Astrocyte (in vitro differentiated cells and primary cell): Measurements from ENCODE around the gene CHAD. TPM values are rescaled to one million over a fixed set of nuclear protein-coding genes. Genes with fewer than 3 reads are reported as not detected.

ENCODE experiments used
- DNase-seq: peaks from one replicate; pipeline ENCODE4 v3.0.0-alpha.2; 2010; ENCODE audit warnings: low read depth
- FAIRE-seq: peaks from 2 replicates; lab custom pipeline; 2011; peaks lifted over from hg19 to GRCh38; lab: Jason Lieb, UNC
- H2AFZ ChIP-seq: 2 replicates; pipeline ENCODE4 v1.6.0; 2012; ENCODE audit warnings: low read depth, low read length, inconsistent platforms
- H3K27ac ChIP-seq: 2 replicates; pipeline ENCODE4 v1.5.1; 2011; ENCODE audit warnings: low read depth, low read length, inconsistent platforms
- H3K27me3 ChIP-seq: 2 replicates; pipeline ENCODE4 v1.6.0; 2011; ENCODE audit warnings: low read length, inconsistent platforms; ENCODE audit not compliant: insufficient read depth
- H3K36me3 ChIP-seq: 2 replicates; pipeline ENCODE4 v1.5.1; 2011; ENCODE audit warnings: low read length, inconsistent platforms; ENCODE audit not compliant: insufficient read depth
- H3K4me1 ChIP-seq: 2 replicates; pipeline ENCODE4 v1.5.1; 2011; ENCODE audit warnings: low read length, inconsistent platforms; ENCODE audit not compliant: insufficient read depth
- H3K4me2 ChIP-seq: 2 replicates; pipeline ENCODE4 v1.6.0; 2012; ENCODE audit warnings: low read length, inconsistent platforms
- H3K4me3 ChIP-seq: 2 replicates; pipeline ENCODE4 v1.5.1; 2011; ENCODE audit warnings: low read depth, mild to moderate bottlenecking, low read length, inconsistent platforms; ENCODE audit not compliant: insufficient read depth
- H3K79me2 ChIP-seq: 2 replicates; pipeline ENCODE4 v1.6.0; 2012; ENCODE audit warnings: mild to moderate bottlenecking, low read length, inconsistent platforms; ENCODE audit not compliant: insufficient read depth
- H3K9ac ChIP-seq: 2 replicates; pipeline ENCODE4 v1.6.0; 2012; ENCODE audit warnings: mild to moderate bottlenecking, low read length, inconsistent platforms
- H3K9me3 ChIP-seq: 2 replicates; pipeline ENCODE4 v1.5.1; 2012; ENCODE audit warnings: low read depth, mild to moderate bottlenecking, low read length, inconsistent platforms; ENCODE audit not compliant: insufficient read depth
- H4K20me1 ChIP-seq: 2 replicates; pipeline ENCODE4 v1.6.0; 2012; ENCODE audit warnings: low read length, inconsistent platforms; ENCODE audit not compliant: insufficient read depth
- H3K27ac Mint-ChIP-seq: one replicate; pipeline ENCODE4 v1.8.0; 2021; ENCODE audit warnings: mild to moderate bottlenecking, mixed read lengths; ENCODE audit not compliant: unreplicated experiment
- H3K27me3 Mint-ChIP-seq: one replicate; pipeline ENCODE4 v1.8.0; 2021; ENCODE audit warnings: low read depth, mixed read lengths; ENCODE audit not compliant: unreplicated experiment
- H3K36me3 Mint-ChIP-seq: one replicate; pipeline ENCODE4 v1.8.0; 2021; ENCODE audit warnings: low read depth, mixed read lengths; ENCODE audit not compliant: unreplicated experiment
- H3K4me1 Mint-ChIP-seq: one replicate; pipeline ENCODE4 v1.8.0; 2021; ENCODE audit warnings: low read depth, mixed read lengths; ENCODE audit not compliant: unreplicated experiment
- H3K4me3 Mint-ChIP-seq: one replicate; pipeline ENCODE4 v1.8.0; 2021; ENCODE audit warnings: mild to moderate bottlenecking, moderate library complexity, mixed read lengths; ENCODE audit not compliant: unreplicated experiment
- H3K9me3 Mint-ChIP-seq: one replicate; pipeline ENCODE4 v1.8.0; 2021; ENCODE audit warnings: mild to moderate bottlenecking, mixed read lengths; ENCODE audit not compliant: unreplicated experiment
- CTCF ChIP-seq: IDR thresholded peaks from 2 replicates; pipeline ENCODE4 v1.5.1; 2011; ENCODE audit warnings: low read depth, mild to moderate bottlenecking, inconsistent platforms, low read length, moderate library complexity; ENCODE audit not compliant: insufficient read depth
- EZH2 ChIP-seq: IDR thresholded peaks from 2 replicates; pipeline ENCODE4 v1.6.1; 2012; ENCODE audit warnings: mild to moderate bottlenecking, low read length, inconsistent platforms; ENCODE audit not compliant: insufficient read depth
- total RNA-seq: library from RNA; stranded (reverse); gene quantifications from 2 replicates; pipeline ENCODE4 v1.2.1, GENCODE V29; 2021

Gene CHAD
- total RNA-seq, 1 donor from 2014 or later = not detected

- H3K27ac ChIP-seq = no peak overlapping the region
- peaks cover 2% of the 10 kb centered on the region for H3K36me3 Mint-ChIP-seq
- peak overlapping the region; percentile 92 for H3K27ac Mint-ChIP-seq
- FAIRE-seq (peak; percentile 67), DNase-seq (peak; percentile 90)
- H3K4me3 ChIP-seq = no peak overlapping the region
- no peaks in the 10 kb centered on the region for H3K79me2 ChIP-seq
- H2AFZ ChIP-seq = peak overlapping the region; percentile 7
- peak overlapping the region; percentile 67 for H3K4me3 Mint-ChIP-seq
- H3K9ac ChIP-seq = no peak overlapping the region
- no peaks in the 10 kb centered on the region for H3K9me3 ChIP-seq
- H3K36me3 ChIP-seq = no peaks in the 10 kb centered on the region
- peaks cover 27% of the 10 kb centered on the region for H3K4me1 ChIP-seq
- H3K4me1 Mint-ChIP-seq = peaks cover 23% of the 10 kb centered on the region
- peak overlapping the region; percentile 89 for H3K4me2 ChIP-seq
- H3K27me3 ChIP-seq = no peaks in the 10 kb centered on the region
- H4K20me1 ChIP-seq = no peaks in the 10 kb centered on the region
- TF ChIP-seq EZH2 = no peak
- TF ChIP-seq CTCF = no peak
- peaks cover 5% of the 10 kb centered on the region for H3K9me3 Mint-ChIP-seq
- no peaks in the 10 kb centered on the region for H3K27me3 Mint-ChIP-seq
These were observed 45.0 kb downstream of the CHAD start for GRCh38 chr17:50423553-50424159.

GRCh38 chr17:50422738-50423137 is 45.9 kb downstream of the CHAD start:
- FAIRE-seq = no peak
- Mint-ChIP-seq H3K9me3 (peaks cover 5% of the 10 kb centered on the region), H3K4me1 (peaks cover 23% of the 10 kb centered on the region), H3K36me3 (peaks cover 2% of the 10 kb centered on the region), H3K27me3 (no peaks in the 10 kb centered on the region), H3K27ac (no peak overlapping the region), H3K4me3 (no peak overlapping the region)
- Histone ChIP-seq H3K4me2 (no peak overlapping the region), H3K4me3 (no peak overlapping the region), H2AFZ (no peak overlapping the region), H3K4me1 (peaks cover 27% of the 10 kb centered on the region), H3K27ac (no peak overlapping the region), H3K79me2 (no peaks in the 10 kb centered on the region), H3K9me3 (no peaks in the 10 kb centered on the region), H3K9ac (no peak overlapping the region), H3K36me3 (no peaks in the 10 kb centered on the region), H4K20me1 (no peaks in the 10 kb centered on the region), H3K27me3 (no peaks in the 10 kb centered on the region)
- TF ChIP-seq CTCF = no peak
- TF ChIP-seq EZH2 = no peak
- no peak for DNase-seq

GRCh38 chr17:50421308-50422051 is 47.2 kb downstream of the CHAD start:
- TF ChIP-seq CTCF = no peak
- TF ChIP-seq EZH2 = no peak
- peak overlapping the region; percentile 8 for H3K4me3 ChIP-seq
- DNase-seq (no peak), FAIRE-seq (no peak)
- no peaks in the 10 kb centered on the region for H3K36me3 ChIP-seq
- no peaks in the 10 kb centered on the region for H3K79me2 ChIP-seq
- H2AFZ ChIP-seq = peak overlapping the region; percentile 13
- no peaks in the 10 kb centered on the region for H4K20me1 ChIP-seq
- Mint-ChIP-seq H3K4me1 (peaks cover 17% of the 10 kb centered on the region), H3K27ac (no peak overlapping the region), H3K36me3 (peaks cover 2% of the 10 kb centered on the region), H3K27me3 (no peaks in the 10 kb centered on the region), H3K9me3 (peaks cover 5% of the 10 kb centered on the region), H3K4me3 (no peak overlapping the region)
- H3K27me3 ChIP-seq = no peaks in the 10 kb centered on the region
- H3K9ac ChIP-seq = peak overlapping the region; percentile 14
- H3K4me1 ChIP-seq = peaks cover 21% of the 10 kb centered on the region
- no peaks in the 10 kb centered on the region for H3K9me3 ChIP-seq
- H3K27ac ChIP-seq = no peak overlapping the region
- H3K4me2 ChIP-seq = peak overlapping the region; percentile 66
